Measurements from ENCODE around the gene SDF4. TPM values are rescaled to one million over a fixed set of nuclear protein-coding genes. Genes with fewer than 3 reads are reported as not detected.

The SDF4 gene
- total RNA-seq, 1 donor from 2014 or later = 112 TPM

- intact Hi-C loops (cut with micrococcal nuclease) = loop anchor here (2.0 kb wide), 1 partner anchor 107 kb away; no protein-coding TSS in a partner anchor
Observed at GRCh38 chr1:1229770-1230169, 2.0 kb downstream of the SDF4 start.

DNA sequence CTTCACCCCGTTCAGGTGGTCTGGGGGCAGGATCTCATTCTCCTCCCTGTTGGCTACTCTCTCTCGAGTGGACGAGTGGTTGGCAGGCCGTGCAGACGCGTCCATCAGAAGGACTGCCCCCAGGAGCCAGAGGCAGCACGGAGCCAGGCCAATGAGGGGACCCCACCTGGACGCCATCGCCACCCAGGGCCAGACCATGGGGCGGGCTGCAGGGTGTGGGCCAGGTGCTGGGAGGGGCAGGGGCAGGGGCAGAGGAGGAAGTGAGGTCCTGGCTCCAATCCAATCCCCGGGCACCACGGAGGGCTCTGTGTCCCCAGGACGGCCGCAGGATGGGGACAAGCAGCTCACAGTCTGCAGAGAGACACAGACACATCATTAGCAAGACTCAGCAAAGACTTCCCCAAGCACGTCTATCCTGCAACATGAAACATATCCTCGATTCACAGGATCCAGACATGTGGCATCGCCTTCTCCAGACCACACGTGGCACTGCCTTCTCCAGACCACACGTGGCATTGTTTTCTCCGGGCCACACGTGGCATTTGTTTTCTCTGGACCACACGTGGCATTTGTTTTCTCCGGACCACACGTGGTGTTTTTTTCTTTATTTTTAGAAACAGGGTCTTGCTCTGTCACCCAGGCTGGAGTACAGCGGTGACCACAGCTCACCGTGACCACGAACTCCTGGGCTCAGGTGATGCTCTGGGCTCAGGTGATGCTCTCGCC is 3.0 kb downstream of the SDF4 start:
- intact Hi-C loops (cut with micrococcal nuclease) = no loop called here

GRCh38 chr1:1228187-1228586 is 3.6 kb downstream of the SDF4 start:
- intact Hi-C loops (cut with micrococcal nuclease) = no loop called here

- intact Hi-C loops (cut with micrococcal nuclease) = no loop called here
Observed at GRCh38 chr1:1227386-1227785, 4.4 kb downstream of the SDF4 start.

DNA sequence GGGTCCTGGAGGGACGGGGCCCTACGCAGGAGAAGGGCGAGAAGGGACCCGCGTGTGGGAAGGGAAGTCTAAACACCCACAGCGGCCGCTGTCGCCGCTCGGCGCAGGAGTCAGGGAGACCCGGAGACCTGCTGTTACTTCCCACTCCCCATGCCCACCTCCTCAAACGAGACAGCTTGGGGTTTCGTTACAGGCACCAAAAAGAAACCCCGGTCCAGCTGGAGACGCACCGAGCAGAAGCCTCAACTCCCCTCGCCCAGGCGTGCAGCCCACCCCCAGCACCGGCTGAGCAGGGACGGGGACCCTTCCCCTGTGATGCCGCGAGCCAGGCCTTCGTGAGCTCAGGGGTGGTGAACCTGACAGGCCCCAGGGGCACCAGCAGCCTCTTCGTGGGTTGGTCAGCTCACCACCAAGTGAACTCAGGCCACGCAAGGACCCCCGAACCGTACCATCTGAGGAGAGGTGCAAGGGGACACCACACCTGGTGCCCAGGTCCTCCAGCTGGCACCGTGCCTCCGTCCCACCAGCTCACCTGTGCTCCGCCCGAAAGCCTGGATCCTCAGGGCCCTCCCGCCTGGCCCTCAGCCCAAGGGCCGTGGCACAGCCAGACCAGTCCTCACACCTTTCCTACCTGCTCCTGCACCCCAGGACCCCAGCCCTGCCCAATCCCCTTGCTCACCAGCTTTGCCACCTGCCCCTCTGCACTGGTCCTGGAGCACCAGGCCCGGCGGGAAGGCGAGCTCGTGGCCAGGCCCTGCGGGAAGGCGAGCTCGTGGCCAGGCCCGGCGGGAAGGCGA is 5.0 kb downstream of the SDF4 start:
- intact Hi-C loops (cut with micrococcal nuclease) = no loop called here

DNA sequence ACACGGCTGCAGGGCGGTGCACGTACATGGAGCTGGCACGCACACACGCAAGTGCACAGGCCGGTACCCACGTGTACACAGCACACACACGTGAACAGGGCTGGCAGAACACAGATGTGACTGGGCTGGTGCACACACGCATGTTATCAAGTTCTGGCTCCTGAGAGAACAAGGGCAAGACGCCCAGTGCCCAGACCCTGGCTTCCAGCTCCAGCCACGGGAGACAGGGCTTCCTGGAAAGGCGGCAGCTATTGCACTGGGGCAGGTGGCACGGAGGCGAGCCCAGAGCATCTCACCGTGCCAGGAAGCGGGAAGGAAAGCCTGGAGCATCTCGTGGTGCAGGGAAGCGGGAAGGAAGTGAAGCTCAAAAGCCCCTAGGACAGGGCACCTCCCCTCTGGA is 5.9 kb downstream of the SDF4 start:
- intact Hi-C loops (cut with micrococcal nuclease) = no loop called here

DNA sequence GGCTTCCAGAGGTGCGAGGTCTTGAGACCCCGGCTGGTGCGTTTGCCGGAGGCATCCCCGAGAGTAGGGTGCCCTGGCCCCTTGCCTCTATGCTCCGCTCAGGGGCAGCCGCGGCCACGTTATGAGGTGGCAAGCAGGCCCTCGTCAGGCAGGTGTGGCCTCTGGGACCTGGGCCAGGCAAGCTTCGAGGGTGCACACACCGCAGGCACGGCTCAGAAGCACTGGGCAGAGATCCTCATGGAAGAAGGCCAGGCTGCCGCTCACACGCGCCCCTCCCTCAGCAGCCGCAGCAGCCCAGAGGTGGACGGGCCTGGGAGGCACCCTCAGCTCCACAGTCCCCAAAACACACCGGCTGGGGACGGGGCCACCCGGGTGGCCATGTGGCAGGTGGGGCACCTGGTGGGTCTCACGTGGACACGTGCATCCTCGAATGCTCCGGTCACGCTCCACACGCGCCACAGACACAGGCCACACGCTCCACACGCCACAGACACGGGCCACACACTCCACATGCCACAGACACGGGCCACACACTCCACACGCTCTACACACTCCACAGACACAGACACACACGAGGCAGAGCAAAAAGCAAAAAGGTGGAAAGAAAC is 6.5 kb downstream of the SDF4 start:
- intact Hi-C loops (cut with micrococcal nuclease) = no loop called here

GRCh38 chr1:1223891-1224290 is 7.9 kb downstream of the SDF4 start:
- intact Hi-C loops (cut with micrococcal nuclease) = no loop called here

DNA sequence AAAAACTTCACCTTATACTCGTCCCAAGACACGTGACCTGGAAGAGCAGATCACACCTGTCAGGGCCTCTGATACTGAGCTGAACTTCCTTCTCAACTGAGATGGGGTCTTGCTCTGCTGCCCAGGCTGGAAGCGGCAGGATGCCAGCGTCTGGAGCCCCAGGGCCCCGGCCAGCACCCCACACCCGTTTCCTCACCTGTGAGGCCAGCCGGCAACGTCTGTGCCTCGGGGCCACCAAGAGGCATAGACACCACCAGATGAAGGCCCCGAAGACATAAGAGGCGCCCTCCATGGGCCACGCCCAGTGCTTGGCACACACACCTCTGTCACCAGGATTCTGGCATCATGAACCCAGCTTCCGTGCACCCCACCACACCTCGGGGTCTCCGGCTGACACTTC is 8.5 kb downstream of the SDF4 start:
- intact Hi-C loops (cut with micrococcal nuclease) = no loop called here

DNA sequence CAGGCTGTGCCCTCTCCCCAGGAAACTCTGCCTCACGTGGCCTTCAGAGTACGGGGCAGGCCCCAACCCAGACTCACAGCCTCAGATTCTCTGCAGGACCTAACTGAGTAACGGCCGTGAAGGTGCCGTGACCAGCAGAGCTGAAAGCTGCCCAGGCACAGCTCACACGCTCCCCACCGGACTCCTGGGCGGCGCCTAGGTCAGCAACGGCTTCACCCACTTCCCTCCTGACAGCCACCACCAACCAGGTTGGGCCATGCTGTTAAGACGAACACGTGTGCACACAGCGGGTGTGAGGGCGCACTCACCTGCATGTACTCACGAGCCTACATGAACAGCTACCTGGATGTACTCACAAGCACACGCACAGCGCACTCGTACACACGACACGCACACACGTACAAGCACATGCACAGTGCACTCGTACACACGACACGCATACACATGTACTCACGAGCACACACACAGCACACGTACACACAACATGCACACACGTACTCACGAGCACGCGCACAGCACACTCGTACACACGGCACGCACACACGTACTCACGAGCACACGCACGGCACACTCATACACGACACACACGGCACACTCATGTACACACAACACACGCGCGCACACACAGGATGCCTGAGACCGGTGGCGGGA is 9.1 kb downstream of the SDF4 start:
- intact Hi-C loops (cut with micrococcal nuclease) = no loop called here

GRCh38 chr1:1221887-1222574 is 9.8 kb downstream of the SDF4 start:
- intact Hi-C loops (cut with micrococcal nuclease) = no loop called here

DNA sequence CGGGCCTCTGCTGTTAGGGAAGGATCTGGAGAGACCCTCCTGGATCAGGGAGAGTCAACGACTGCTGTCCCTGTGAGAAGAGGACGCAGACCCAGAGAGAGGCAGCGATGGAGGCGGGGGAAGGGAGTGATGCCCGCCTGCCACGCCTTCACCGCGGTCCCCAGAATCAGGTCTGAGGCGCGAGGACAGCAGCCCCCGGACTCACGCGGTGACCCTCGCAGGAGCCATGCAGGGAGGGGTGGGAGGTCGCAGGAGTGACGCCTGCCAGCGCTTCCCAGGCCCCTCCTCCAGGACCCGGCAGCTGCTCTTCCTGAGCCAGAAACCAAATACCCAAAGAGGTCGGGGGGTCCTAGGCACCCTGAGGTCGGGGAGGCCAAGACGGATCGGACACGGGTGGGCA is 11.6 kb downstream of the SDF4 start:
- intact Hi-C loops (cut with micrococcal nuclease) = no loop called here

DNA sequence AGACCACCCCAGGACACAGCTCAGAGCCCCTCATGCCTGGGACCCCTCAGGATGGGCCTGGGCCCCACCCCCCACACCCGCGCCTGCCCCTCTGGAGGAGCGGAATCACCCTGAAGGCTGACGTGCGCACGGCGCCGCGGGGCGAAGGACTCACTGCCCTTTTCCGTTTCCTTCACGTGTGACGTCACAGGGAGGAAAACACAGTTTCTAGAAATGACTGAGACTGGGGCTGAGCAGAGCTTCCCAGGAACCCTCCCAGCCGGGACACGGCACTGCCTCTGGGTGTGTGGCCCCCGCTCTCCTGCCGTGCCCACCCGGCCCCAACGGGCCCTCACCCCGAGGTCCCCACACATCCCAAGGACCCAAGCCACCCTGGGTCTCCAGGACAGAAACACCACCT is 12.5 kb downstream of the SDF4 start:
- intact Hi-C loops (cut with micrococcal nuclease) = no loop called here

DNA sequence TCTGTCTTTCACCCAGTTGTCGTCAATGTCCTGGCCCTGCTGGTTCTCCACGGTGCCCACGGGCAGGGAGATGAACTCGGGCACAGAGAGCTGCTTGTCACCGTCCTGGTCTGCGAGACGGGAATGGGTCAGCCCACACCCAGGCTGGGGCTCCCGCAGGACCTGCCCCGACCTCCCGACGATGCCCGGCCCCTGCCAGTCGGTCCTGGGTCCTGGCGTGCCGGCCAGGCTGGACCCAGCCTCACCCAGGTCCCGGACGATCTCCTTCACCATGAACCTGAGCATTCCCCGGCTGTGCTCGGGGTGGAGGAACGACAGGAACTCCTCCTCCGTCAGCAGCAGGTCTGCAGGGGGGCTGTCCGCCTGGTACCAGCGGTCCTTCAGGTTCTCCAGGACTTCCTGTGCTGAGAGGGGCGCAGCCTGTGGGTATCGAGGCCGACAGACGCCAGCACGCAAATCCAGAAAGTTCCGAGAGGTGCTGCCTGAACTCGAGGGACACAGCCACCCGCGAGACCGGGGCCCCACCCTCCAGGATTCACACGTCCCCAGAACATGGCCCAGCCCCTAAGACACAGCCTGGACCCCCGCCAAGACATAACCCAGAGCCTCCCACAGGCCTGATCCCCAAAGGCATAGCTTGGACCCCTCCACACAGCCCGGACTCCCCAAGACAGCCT is 13.1 kb downstream of the SDF4 start:
- intact Hi-C loops (cut with micrococcal nuclease) = no loop called here

- intact Hi-C loops (cut with micrococcal nuclease) = no loop called here
Observed at GRCh38 chr1:1217621-1218523, 13.9 kb downstream of the SDF4 start.

GRCh38 chr1:1216770-1217620 is 14.8 kb downstream of the SDF4 start:
- intact Hi-C loops (cut with micrococcal nuclease) = no loop called here

GRCh38 chr1:1215881-1216605 is 15.8 kb downstream of the SDF4 start:
- intact Hi-C loops (cut with micrococcal nuclease) = no loop called here

DNA sequence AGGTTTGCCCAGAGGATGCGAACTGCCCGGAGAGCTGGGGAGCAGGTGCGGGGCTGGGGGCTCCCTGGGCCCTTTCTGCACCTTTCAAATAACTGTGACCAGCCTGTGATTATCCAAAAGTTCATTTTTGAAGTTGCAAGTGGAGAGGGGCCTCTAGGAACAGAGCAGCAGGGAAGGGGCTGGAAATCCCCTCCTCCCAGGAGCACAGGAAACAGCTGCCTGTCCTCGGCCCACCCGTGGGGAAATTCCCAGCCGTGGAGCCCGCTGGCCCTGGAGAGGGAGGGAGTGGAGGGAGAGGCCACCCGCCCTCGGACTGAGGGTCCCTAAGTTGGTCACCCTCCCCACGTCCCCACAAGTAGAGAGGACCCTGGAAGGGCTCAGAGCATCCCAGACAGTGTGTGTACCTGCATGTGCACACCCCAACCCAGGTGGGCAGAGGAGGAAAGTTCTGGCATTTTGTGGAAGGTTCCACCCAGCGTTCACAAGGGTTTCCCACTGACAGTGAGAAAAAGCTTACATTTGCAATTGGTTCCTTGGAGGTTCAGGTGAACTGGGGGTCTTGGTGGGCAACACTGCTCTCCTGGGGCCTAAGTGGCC is 16.6 kb downstream of the SDF4 start:
- intact Hi-C loops (cut with micrococcal nuclease) = no loop called here
